Ovary (tissue), 3 donors: ENCODE measurements around the gene SLC13A4.

Source experiments
- CTCF ChIP-seq, 3 donors: fragments of 450-650 bp in 2 of 3; fragments of 200-600 bp in 1 of 3; IDR thresholded peaks; one replicate each; pipeline versions ENCODE4 v1.5.1 to v1.8.0; 2016 to 2022; ENCODE audit warnings: antibody characterized with exemption in 3 of 3, mild to moderate bottlenecking in 1 of 3
- POLR2A ChIP-seq: fragments of 450-650 bp; IDR thresholded peaks from one replicate; pipeline ENCODE4 v1.6.1; 2017; ENCODE audit warnings: antibody characterized with exemption, mild to moderate bottlenecking, moderate library complexity
- donor health status: DM: no; HTN: no; CAD: no.

GRCh38 chr7:135678612-135679575 is 49.1 kb downstream of the SLC13A4 start:
- TF ChIP-seq CTCF (IDR thresholded peaks at IDR 0.05) = no peak
- no peak for TF ChIP-seq POLR2A
